Measurements from ENCODE around the gene IQGAP3. TPM values are rescaled to one million over a fixed set of nuclear protein-coding genes. Genes with fewer than 3 reads are reported as not detected.

The IQGAP3 gene
- polyA plus RNA-seq, 1 of the 3 experiments (the other 2 are of a cell fraction), result 15.6 TPM

DNA sequence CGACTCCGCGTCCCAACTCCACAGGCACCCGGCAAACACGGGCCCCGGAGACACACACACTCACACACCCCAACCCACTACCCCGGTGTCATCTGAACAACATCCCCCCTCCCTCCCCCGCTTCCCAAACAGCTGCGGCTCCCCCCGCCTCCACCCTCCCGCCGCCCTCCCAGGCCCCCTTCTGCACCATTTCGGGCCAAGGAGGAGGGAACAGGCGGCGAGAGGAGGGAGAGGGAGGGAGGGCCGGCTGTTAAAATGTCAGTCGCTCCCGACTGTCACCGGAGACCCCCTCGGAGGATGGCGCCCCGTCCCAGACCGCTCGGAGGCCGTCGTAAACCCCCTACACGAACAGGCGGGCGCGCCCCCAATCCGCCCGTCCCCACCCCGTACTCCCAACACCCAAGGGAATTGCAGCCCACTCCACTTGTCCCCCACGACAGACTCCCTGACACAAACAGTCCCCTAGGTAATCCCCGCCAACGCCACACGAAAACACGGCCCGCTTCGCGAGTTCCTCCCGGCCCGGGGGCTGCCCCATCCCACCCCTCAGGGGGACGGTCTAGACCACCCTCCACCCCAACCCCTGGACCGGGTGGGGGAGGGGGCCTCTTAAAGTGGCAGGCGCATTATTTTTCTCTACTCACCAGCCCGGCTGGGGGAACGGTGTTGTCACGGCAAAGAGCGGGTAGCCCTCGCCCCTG lies 72.4 kb downstream of the IQGAP3 start:
- Histone ChIP-seq H3K4me3 (ENCODE audit: low read depth in 2 of 2, low read length in 1 of 2) (peak overlapping the region; percentile 89 to 97), H3K36me3 (replicated peaks in 1 of 2; ENCODE audit: control insufficient read depth in 1 of 2, insufficient read depth in 2 of 2, low read length in 1 of 2) (peaks cover 0 to 4% of the 10 kb centered on the region in 2 experiments), H3K27ac (ENCODE audit: low read depth in 2 of 2, low read length in 1 of 2) (peak overlapping the region; percentile 96 to 100), H3K9me2 (no peaks in the 10 kb centered on the region), H3K9me3 (no peaks in the 10 kb centered on the region), H3K79me2 (ENCODE audit: insufficient read depth) (peaks cover 64% of the 10 kb centered on the region), H3K9ac (peak overlapping the region; percentile 99), H3K27me3 (ENCODE audit: insufficient read depth) (no peaks in the 10 kb centered on the region), H2AFZ (ENCODE audit: low read depth) (no peak overlapping the region), H4K20me1 (ENCODE audit: insufficient read depth) (peaks cover 47% of the 10 kb centered on the region), H3K4me1 (ENCODE audit: control insufficient read depth in 1 of 2, insufficient read depth in 2 of 2, low read depth in 1 of 2, low read length in 1 of 2) (peaks cover 53 to 72% of the 10 kb centered on the region in 2 experiments), H3F3A (replicated peaks; ENCODE audit: insufficient read depth) (peaks cover 32% of the 10 kb centered on the region), H3K4me2 (peak overlapping the region; percentile 95)
- WGBS (ENCODE audit: low lambda C conversion rate), result 2% methylated on average over 22 of the region's 51 CpGs
- DNase-seq, result peak; percentile 75
- TF ChIP-seq EP300 (IDR thresholded peaks at IDR 0.05; ENCODE audit: borderline replicate concordance in 1 of 2, low read depth in 1 of 2, low read length in 1 of 2) (no peak), CHD2 (IDR thresholded peaks at IDR 0.05; ENCODE audit: low read length, partially characterized antibody) (peak; percentile 55), RXRA (IDR thresholded peaks at IDR 0.05; ENCODE audit: borderline replicate concordance, low read depth) (no peak)
- TF ChIP-seq, protein P1, sequence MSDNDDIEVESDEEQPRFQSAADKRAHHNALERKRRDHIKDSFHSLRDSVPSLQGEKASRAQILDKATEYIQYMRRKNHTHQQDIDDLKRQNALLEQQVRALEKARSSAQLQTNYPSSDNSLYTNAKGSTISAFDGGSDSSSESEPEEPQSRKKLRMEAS (IDR thresholded peaks at IDR 0.05; ENCODE audit: low read depth), result peak; percentile 51; the same call in 1 of the 2 replicates
- ChIA-PET CTCF (interaction anchor here (0.6 to 7.3 kb wide), 12 partner anchors 11 to 225 kb away, joined by 3 to 47 read pairs (median 5); no protein-coding TSS in a partner anchor), POLR2A (interaction anchor here (0.8 to 1.6 kb wide), 4 partner anchors 43 to 144 kb away, joined by 3 to 14 read pairs (median 4); no protein-coding TSS in a partner anchor)

- H2AFZ ChIP-seq (ENCODE audit: low read depth), result no peak overlapping the region
- no peaks in the 10 kb centered on the region for H3K9me3 ChIP-seq
- no peaks in the 10 kb centered on the region for H3K27me3 ChIP-seq (ENCODE audit: insufficient read depth)
- peak overlapping the region; percentile 89 to 97 for H3K4me3 ChIP-seq (ENCODE audit: low read depth in 2 of 2, low read length in 1 of 2)
- peaks cover 54% of the 10 kb centered on the region for H4K20me1 ChIP-seq (ENCODE audit: insufficient read depth)
- H3K36me3 ChIP-seq (replicated peaks in 1 of 2; ENCODE audit: control insufficient read depth in 1 of 2, insufficient read depth in 2 of 2, low read length in 1 of 2), result peaks cover 1 to 6% of the 10 kb centered on the region in 2 experiments
- ChIA-PET CTCF (interaction anchor here (0.6 to 7.3 kb wide), 7 partner anchors 10 to 113 kb away, joined by 3 to 47 read pairs (median 7); no protein-coding TSS in a partner anchor), POLR2A (no interaction called here)
- H3K79me2 ChIP-seq (ENCODE audit: insufficient read depth), result peaks cover 67% of the 10 kb centered on the region
- TF ChIP-seq RAD21 (IDR thresholded peaks at IDR 0.05; ENCODE audit: low read length), result no peak
- no peak for TF ChIP-seq PBX3 (IDR thresholded peaks at IDR 0.05)
- TF ChIP-seq RCOR1 (IDR thresholded peaks at IDR 0.05; ENCODE audit: low read length), result no peak
- no peak for TF ChIP-seq SMC3 (IDR thresholded peaks at IDR 0.05; ENCODE audit: low read depth, low read length)
- no peak for TF ChIP-seq GATA2 (CRISPR knock-in tag; IDR thresholded peaks at IDR 0.05)
- peak overlapping the region in 1 of 2 experiments; percentile 58; a peak in 3 of 4 replicates for H3K27ac ChIP-seq (ENCODE audit: low read depth in 2 of 2, low read length in 1 of 2)
- DNase-seq, result no peak
- H3K9ac ChIP-seq, result peak overlapping the region; percentile 99
- WGBS (ENCODE audit: low lambda C conversion rate), result 6% methylated on average over 12 of the region's 14 CpGs
- peak overlapping the region; percentile 95 for H3K4me2 ChIP-seq
- H3K4me1 ChIP-seq (ENCODE audit: control insufficient read depth in 1 of 2, insufficient read depth in 2 of 2, low read depth in 1 of 2, low read length in 1 of 2), result peaks cover 47 to 66% of the 10 kb centered on the region in 2 experiments
- no peaks in the 10 kb centered on the region for H3K9me2 ChIP-seq
- peaks cover 28% of the 10 kb centered on the region for H3F3A ChIP-seq (replicated peaks; ENCODE audit: insufficient read depth)
Observed at GRCh38 chr1:156499194-156499841, 73.0 kb downstream of the IQGAP3 start.
